Brain pericyte (primary cell): ENCODE results near the gene ARL4C.
"Not testable (repeated sequence)": the region's sequence is repeated elsewhere in the genome, so short reads cannot be mapped to it uniquely, and the experiment has no call there.

Experiments used
- DNase-seq: peaks from one replicate; pipeline ENCODE4 v3.0.0-alpha.2; 2012; ENCODE audit warnings: low read depth, low spot score

ARL4C gene

DNA sequence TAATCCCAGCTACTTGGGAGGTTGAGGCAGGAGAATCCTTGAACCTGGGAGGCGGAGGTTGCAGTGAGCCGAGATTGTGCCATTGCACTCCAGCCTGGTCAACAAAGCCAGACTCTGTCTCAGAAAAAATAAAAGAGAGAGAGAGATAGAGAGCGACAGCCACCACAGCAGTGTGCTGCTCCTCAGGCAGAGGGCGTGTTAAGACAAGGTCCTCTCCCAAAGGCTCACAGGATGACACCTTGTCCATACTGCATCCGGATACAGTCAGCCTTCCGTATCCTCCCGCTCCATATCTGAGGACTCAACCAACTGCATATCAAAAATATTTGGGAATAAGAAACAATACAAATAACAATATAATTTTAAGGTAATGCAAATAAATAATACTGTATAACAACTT is 20.1 kb downstream of the ARL4C start:
- DNase-seq, result no peak

DNA sequence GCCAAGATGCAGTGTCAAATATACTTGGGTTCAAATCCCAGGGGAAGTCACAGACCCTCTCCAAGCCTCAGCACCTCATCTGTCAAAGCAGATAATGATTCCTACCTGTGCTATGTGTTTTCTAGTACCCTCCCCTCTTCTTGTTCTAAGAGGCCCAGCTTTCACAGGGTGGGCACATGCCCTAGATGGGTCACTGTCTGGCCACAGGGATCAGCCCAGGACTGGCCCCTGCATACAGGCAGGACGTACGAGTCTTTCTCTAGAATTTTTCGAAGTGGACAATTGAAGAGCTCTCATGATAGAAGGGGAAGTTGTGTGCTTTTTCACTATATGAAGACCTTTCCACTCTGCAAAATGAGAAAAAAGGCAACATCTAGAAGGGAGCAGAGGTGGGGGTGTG is 22.2 kb downstream of the ARL4C start:
- no peak for DNase-seq

DNA sequence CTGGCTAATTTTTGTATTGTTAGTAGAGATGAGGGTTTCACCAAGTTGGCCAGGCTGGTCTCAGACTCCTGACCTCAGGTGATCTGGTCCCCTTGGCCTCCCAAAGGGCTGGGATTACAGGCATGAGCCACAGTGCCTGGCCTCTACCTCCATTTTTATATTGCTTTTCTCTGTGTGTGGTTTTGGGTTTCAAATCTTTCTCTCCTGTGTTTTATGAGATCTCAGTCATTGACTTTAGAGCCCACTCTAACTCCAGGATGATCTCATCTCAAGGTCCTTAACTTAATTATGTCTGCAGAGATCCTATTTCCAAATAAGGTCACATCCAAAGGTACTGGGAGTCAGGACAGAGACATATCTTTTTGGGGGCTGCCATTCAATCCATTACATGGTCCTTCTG is 24.7 kb downstream of the ARL4C start:
- DNase-seq, result no peak

DNA sequence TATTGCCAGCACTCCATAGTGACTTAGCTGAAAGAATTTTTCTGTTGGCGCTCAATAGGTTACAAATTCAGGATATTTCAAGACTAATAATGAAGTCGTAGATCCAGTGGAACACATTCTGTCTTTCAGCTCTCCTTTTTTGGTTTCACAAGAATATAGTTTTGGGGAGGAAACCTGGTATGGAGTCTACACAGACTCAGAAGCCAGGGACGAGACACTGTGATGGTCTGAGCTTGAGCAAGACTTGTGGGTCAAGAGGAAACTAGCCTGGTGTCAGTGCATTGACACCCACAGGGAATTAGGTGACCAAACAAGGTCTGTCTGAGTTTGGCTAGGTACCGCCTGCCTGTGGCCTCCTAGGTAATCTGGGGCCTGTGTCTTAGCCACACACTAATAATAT is 26.9 kb downstream of the ARL4C start:
- no peak for DNase-seq

DNA sequence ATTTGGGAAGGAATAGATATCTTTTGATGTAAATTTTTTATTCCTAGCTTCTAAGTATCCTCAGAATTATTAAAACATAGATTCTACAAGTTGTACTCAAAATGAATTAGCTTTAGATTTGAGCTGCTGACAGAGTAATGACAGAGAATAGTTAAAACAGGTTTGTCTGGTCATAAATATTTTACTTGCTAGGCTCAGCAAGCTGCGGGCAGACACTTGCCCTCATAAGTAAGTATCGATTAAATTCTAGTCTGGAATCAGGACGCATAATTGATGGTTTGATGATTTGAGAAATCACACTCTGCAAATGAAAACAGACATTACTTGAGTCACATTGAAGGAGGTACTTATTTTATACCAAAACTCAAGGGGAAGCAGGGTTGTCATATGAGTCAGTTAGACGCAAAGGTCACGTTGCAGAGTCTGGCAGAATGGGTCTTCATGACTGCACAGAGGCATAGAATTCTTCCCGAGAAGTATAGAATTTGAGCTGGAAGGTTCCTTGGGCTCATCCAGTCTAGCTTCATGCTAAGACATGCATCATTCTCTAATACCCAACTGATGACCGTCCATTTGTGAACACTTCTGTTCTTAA is 27.5 kb downstream of the ARL4C start:
- no peak for DNase-seq

DNA sequence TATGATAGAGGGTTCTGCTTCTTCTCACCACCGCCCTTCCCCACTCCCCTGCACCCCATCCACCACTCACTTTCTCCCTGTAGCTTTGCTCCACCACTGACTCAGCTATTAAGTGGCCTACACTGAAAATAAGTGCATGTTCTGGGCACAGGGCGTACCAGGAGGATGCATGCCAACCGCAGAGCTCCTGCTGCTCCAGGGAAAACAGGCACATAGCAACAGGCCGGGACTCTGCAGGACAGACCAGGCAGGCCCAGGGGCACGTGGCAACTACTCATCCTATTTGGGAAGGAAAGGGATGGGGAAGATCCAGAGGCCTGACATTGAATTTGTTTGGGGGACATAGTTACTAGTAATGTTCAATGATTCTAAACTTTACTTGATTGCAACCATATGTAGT is 28.4 kb downstream of the ARL4C start:
- DNase-seq, result no peak

DNA sequence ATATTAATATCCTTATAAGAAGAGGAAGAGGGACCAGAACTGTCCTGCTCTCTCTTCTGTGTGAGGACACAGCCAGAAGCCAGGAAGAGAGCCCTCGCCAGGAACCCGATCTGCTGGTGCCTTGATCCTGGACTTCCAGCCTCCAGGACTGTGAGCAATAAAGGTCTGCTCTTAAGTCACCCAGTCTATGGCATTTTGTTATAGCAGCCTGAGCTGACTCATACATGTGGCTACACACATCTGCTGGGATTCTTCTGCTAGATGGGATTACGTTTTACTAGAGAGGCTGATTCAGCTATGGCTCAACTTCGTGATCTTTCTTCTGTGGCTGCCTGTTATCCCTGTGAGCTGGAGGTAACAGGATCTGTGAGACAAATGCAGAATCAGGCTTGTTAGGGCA is 29.6 kb downstream of the ARL4C start:
- no peak for DNase-seq

DNA sequence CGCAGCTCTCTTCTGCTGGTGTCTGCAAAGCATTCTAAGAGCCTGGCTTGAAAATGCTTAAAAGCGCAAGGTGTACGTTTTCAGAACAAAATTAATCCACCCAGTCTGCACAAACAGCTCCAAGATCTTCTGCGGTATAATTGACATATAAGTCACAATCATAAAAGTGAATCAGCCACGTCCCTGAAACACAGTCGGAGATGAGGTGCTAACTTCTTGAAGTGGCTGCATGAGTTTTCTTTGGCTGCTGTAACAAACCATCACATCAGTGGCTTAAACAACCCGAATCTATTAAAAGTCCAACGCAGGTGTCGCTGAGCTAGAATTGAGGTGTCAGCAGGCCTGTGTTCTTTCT is 32.6 kb downstream of the ARL4C start:
- DNase-seq, result no peak

DNA sequence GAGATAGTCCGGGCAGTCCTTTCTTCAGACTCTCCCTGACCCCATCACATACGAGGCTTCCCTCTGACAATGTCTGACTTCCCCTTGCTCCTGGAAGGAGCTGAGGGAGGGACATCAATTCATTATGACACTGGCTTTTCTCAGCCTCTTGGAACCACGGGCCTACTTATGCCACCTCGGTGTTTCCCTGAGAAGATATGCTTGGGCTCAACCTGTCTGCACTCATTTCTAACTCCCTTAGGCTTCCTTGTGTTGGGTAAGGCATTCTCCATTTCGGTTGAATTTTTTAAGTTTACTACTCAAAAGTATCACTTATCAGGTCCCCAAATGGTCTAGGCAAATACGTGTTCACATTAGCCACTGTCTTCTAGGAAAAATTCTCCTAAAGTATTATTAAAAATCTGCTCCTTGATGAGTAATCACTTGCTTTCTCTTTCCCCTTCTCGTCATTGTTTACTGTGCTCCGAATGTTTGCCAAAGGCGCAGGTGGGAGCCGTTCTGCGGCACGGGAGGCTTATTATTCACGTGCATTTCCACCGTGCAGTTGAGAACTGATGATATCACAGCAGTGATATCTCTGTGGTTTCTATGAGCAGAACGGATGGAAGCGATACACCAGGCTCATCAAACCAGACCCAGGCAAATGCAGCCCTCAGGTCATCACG is 33.1 kb downstream of the ARL4C start:
- no peak for DNase-seq

DNA sequence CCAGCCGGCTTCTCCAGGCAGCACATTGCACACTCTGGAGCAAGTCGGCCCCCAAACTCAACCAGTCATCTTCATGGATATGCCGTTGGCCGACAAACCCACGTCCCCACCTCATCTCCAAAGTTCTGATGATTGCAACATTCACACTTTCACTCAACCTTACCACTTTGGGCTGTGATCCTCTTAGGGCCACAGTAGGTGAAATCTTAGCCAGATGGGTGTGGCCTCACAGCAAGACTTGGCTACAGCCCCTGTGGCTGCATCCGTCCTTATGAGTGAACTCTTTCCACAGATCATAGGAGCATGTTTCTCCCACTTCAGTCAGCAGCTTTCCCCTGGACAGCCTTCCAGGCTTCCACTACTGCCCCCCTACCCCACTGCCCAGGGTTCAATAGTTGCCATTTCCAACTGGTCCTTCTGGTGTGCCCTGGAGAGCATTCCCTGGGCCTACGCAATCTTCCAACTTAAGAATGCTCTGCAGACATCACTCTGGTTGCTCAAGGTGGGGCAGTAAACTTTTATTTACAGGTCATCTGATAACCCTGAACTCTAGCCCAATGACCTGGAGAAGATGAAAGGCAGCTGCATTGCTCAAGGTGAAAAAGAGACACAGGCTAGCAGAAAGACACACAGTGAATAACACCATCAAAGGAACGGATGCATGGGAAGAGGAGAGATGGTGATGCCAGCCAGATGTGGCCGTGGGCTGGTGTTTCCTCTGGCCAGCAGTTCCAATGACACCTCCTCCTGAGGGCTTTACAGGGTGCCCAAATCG is 34.5 kb downstream of the ARL4C start:
- no peak for DNase-seq

DNA sequence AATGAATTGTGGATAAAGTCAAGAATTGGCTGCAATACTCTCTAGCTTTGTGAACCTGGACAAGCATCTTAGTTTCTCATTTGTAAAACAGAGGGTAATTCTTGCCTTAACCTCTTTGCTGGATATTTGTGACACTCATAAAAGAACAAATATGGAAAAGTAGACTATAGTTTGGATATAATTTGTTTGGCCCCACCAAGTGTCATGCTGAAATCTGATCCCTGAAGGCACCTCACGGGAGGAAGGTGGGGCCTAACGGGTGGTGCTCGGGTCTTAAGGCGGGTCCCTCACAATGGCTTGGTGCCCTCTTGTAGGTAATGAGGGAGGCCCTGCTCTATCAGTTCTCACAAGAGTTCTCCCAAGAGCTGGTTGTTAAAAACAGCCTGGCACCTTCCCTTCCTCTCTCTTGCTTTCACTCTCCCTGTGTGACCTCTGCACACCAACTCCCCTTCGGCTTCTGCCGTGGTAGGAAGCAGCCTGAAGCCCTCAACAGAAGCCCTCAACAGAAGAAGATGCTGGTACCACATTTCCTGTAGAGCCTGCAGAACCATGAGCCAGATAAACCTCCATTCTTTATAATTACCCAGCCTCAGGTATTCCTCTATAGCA is 37.4 kb downstream of the ARL4C start:
- DNase-seq, result no peak

DNA sequence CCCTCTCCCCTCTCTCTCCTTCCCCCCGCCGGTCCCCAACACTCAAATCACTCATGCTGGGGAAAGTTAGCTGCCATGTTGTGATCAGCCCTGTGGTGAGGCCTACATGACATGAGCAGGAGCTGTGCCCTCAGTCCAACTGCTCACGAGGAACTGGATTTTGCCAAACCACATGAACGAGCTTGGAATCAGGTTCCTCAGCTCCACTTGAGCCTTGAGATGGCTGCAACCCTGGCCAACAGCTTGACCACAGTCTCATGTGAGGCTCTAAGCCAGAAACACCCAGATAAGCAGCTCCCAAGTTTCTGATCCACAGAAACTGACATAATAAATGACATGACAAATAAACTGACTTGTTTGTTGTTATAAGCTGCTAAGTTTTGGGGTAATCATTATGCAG is 38.4 kb downstream of the ARL4C start:
- DNase-seq, result no peak

DNA sequence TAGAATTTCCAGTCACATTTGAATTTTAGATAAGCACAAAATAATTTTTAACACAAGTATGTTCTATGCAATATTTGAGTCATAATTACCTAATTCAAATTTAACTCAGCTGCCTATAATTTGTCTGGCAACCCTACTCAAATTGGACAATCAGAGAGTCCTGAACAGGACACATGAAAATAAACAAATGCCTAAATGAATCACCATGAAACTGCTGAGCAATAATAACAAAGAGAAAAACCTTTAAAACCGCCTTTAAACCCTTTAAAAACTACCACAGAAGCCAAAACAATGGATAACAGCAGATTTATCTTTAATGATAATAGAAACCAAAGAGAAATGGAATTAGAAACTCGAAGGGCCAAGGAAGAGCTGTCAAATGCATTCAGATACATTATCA is 39.5 kb downstream of the ARL4C start:
- DNase-seq, result no peak

DNA sequence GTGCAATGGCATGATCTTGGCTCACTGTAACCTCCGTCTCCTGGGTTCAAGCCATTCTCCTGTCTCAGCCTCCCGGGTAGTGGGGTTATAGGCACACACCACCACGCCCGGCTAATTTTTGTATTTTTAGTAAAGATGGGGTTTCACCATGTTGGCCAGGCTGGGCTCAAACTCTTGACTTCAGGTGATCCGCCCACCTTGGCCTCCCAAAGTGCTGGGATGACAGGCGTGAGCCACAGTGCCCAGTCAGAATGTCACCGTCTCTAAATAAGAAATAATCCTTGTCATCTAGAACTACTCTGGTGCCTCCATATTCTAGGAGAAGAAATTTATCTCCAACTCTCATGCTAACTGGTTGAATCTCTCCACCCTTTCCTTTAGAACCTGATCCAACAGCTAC is 41.6 kb downstream of the ARL4C start:
- DNase-seq, result not testable (repeated sequence)

DNA sequence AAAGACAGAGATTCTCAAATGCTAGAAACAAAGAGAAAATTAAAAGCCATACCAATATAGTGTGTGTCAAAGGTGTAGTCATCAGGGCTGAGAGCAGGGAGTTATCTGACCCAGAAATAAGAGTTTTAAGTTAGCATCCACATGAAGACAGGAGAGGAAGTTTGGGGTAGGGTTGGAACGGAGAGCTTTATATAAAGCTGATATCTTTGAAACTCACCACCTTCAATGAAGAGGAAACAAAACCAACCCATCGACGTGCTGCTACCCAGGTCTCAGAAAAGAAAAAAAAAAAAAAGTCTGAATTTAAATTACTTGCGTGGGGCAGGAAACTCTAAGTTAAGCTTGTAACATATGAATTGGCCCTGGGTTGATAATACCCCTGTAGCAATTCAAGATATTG is 42.4 kb downstream of the ARL4C start:
- no peak for DNase-seq

DNA sequence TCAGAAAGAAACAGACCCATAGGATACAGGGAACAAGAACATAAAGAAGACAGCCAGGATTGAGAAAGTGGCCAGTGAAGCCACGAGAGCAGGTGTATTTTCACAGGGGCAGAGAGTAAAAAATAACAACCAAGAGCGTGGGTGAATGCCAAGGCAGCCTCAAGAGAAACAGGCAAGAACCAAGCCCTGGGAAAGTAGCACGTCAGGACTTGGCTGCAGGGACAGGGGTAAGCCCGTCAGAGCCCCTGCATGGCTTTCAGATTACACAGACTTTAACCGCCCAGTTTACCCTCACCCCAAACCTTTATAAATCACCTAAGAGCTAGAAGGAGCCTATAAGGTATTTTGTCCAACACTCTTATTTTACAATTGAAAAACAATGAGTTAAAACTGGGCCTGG is 43.7 kb downstream of the ARL4C start:
- no peak for DNase-seq

DNA sequence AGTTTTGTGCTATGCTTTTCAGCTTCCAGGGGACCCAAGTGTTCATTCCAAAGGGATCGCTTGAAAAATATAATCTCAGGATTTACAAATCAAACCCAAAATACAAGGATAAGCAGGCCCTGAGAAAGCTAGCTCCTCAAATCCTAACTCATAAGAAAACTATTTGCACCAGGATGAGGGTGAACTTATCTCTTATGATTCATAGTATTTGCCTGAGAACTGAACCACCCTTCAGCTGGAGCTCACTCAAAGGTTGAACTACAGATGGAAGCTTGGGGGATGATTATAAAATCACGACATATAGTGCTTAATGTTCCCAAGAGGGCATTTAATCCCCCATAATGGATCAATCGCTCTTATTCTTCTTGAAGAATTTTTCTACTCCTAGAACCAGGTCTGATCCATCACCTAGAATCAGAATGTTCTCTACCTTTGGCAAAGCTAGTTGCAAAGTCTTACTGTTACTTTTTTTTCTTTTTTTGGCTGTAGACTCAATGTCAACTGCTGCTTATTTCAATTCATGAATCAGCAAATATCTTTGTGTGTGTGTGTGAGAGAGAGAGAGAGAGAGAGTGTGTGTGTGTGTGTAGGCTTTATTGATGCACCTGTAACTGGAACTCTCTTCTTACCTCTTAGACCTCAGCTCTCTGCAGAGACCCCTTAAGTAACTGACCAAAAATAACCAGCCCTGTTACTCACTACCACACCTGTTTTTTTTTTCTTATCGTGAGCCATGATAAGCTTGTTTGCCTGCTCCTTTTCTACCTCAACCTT is 44.8 kb downstream of the ARL4C start:
- no peak for DNase-seq

DNA sequence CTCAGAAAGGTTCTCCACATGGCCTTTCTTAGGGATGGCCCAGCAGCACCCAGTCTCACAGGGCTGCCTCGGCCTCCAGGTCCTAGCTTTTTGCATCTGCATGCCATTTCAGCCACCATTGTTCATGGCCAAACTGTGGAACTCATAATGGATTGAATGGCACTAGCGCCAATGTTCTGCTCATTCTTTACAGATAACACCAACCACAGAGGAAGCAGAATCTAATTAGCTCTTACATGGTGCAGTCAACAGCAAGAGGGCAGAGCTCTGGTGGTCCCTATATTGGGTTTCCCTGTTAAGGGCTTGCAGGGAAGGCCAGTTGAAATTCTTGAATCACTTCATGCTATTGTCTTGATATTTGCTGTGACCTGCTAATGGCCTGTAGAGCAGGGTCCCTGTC is 45.6 kb downstream of the ARL4C start:
- no peak for DNase-seq

DNA sequence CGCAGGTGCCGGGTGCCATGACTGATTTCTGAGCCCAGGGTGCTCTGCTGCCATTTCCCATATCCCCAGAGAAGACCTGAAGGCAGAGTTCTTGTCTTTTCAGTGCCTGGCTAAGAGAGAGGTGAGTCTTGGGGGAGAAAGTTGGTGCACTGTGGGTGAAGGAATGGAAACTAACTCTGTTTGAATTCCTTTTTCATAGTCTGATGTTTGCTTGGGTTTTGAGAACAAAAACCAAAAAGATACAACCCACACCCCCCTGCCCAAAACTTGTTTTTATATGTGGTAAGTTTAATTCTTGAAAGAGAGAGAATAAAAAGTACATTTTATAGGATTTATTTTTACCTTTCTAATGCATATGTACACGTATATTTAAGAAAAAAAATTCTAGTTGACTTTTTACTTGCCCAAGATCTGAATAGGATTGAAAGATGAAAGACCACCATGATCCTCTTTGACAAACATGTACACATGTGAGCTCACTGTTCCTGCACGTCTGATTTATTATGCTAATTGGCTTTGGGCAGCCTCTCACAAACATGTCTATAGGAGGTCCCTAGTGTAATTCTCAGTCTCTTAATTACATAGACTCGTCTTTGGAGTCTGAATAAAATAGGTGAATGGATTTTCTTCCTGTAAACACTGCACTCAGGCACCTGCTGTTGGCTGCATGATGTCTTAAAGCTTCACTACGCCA is 46.3 kb downstream of the ARL4C start:
- DNase-seq, result no peak

DNA sequence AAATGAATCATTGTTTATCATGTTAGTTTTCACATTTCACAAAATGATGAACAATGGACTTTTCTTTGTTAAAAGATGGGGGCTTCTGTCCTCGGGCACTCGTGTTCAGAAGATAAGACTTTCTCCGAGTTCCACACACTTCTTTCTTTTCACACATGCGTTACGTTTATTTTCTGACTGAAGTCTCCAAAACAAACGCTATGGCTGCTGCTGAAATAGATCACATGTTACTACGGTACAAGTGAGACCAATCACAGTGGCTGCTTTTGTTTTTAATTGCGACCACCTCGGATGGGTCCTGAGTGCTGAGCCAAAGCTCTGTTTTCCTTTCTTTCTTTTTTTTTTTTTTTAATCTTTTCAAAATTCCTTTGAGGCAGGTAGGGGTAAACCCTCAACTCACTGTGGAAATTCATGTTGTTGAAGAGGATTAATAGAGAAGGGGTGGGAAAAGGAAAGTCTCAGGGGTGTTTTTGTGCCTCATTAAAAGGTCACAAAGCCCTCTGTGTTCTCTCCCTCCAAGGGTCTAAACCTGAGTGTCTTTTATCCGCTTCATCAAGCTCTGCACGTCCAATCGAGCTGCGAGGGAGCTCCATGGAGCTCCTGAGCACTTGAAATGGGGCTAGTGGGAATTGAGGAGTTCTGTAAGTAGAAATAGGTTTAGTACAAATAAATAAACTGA is 48.2 kb downstream of the ARL4C start:
- no peak for DNase-seq

DNA sequence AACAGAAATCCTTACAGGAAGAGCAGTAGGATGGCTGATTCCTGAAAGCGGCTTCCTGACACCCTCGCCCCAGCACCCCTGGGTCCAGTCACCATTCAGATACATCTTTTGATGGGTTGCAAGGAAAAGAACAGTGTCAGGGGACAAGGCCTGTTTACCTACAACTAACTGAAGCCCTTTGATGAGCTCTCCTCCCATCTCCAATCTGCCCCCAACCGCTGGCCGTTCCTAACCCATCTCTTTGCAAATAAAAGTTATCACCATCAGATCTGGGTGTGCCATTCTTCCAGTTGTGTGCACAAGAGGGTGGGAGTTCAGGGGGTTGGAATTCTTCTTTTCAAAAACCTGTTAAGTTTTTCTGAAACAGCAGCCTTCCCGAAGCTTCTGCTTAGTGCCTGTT is 48.9 kb downstream of the ARL4C start:
- DNase-seq, result no peak
